Measurements from ENCODE around the gene ERBB4. TPM values are rescaled to one million over a fixed set of nuclear protein-coding genes. Genes with fewer than 3 reads are reported as not detected.

Gene ERBB4
- total RNA-seq, 1 donor from 2014 or later = 1.8 TPM

GRCh38 chr2:211516537-211516936 is 1022.1 kb downstream of the ERBB4 start:
- no peaks in the 10 kb centered on the region for H3K27me3 Mint-ChIP-seq (ENCODE audit: unreplicated experiment)
- no peak overlapping the region for H3K4me3 Mint-ChIP-seq (ENCODE audit: unreplicated experiment)
- TF ChIP-seq CTCF (IDR thresholded peaks at IDR 0.05; ENCODE audit: partially characterized antibody, unreplicated experiment) = no peak
- H3K36me3 Mint-ChIP-seq (ENCODE audit: unreplicated experiment) = no peaks in the 10 kb centered on the region
- no peak for DNase-seq
- H3K9me3 Mint-ChIP-seq (ENCODE audit: unreplicated experiment) = no peaks in the 10 kb centered on the region
- no peak overlapping the region for H3K27ac Mint-ChIP-seq (ENCODE audit: unreplicated experiment)
- H3K4me1 Mint-ChIP-seq (ENCODE audit: low read depth, unreplicated experiment) = no peaks in the 10 kb centered on the region

- Mint-ChIP-seq H3K4me3 (ENCODE audit: unreplicated experiment) (no peak overlapping the region), H3K36me3 (ENCODE audit: unreplicated experiment) (no peaks in the 10 kb centered on the region)
These were observed 1024.6 kb downstream of the ERBB4 start for GRCh38 chr2:211514049-211514448.

GRCh38 chr2:211513446-211513845 is 1025.2 kb downstream of the ERBB4 start:
- DNase-seq = no peak
- H3K4me1 Mint-ChIP-seq (ENCODE audit: low read depth, unreplicated experiment) = no peaks in the 10 kb centered on the region
- H3K27me3 Mint-ChIP-seq (ENCODE audit: unreplicated experiment) = no peaks in the 10 kb centered on the region
- TF ChIP-seq CTCF (IDR thresholded peaks at IDR 0.05; ENCODE audit: partially characterized antibody, unreplicated experiment) = no peak
- H3K36me3 Mint-ChIP-seq (ENCODE audit: unreplicated experiment) = no peaks in the 10 kb centered on the region
- H3K27ac Mint-ChIP-seq (ENCODE audit: unreplicated experiment) = no peak overlapping the region
- no peak overlapping the region for H3K4me3 Mint-ChIP-seq (ENCODE audit: unreplicated experiment)
- H3K9me3 Mint-ChIP-seq (ENCODE audit: unreplicated experiment) = no peaks in the 10 kb centered on the region

More at GRCh38 chr2:211514049-211514448, 1024.6 kb downstream of the ERBB4 start:
- H3K4me1 Mint-ChIP-seq (ENCODE audit: low read depth, unreplicated experiment) = no peaks in the 10 kb centered on the region
- no peak for DNase-seq
- no peak overlapping the region for H3K27ac Mint-ChIP-seq (ENCODE audit: unreplicated experiment)
- H3K9me3 Mint-ChIP-seq (ENCODE audit: unreplicated experiment) = no peaks in the 10 kb centered on the region
- no peak for TF ChIP-seq CTCF (IDR thresholded peaks at IDR 0.05; ENCODE audit: partially characterized antibody, unreplicated experiment)
- H3K27me3 Mint-ChIP-seq (ENCODE audit: unreplicated experiment) = no peaks in the 10 kb centered on the region

DNA sequence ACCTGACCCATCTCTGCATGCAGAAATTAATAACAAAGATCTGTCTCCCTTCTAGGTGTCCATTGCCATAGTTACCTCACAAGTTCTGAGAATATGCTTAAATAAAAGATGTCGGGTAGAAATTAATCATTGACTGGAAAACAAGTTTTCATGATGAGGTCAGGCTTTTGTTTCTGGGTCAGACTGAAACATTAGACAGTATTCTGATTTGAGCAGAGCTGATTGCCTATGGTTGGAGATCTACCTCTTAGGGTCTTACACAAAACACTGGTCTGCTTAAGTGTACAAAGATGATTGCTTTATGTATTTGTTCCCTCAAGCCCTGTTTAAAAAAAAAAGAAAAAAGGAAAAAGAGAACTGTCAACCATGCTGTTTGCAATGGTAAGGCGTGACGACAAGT is 1025.8 kb downstream of the ERBB4 start:
- Mint-ChIP-seq H3K27me3 (ENCODE audit: unreplicated experiment) (no peaks in the 10 kb centered on the region), H3K9me3 (ENCODE audit: unreplicated experiment) (no peaks in the 10 kb centered on the region), H3K4me1 (ENCODE audit: low read depth, unreplicated experiment) (no peaks in the 10 kb centered on the region), H3K36me3 (ENCODE audit: unreplicated experiment) (no peaks in the 10 kb centered on the region), H3K27ac (ENCODE audit: unreplicated experiment) (no peak overlapping the region), H3K4me3 (ENCODE audit: unreplicated experiment) (no peak overlapping the region)
- DNase-seq = no peak
- no peak for TF ChIP-seq CTCF (IDR thresholded peaks at IDR 0.05; ENCODE audit: partially characterized antibody, unreplicated experiment)

GRCh38 chr2:211503856-211504255 is 1034.7 kb downstream of the ERBB4 start:
- peaks cover 4% of the 10 kb centered on the region for H3K36me3 Mint-ChIP-seq (ENCODE audit: unreplicated experiment)
- peak; percentile 42 for TF ChIP-seq CTCF (IDR thresholded peaks at IDR 0.05; ENCODE audit: partially characterized antibody, unreplicated experiment)
- DNase-seq = no peak
- no peaks in the 10 kb centered on the region for H3K27me3 Mint-ChIP-seq (ENCODE audit: unreplicated experiment)
- H3K9me3 Mint-ChIP-seq (ENCODE audit: unreplicated experiment) = peaks cover 5% of the 10 kb centered on the region
- no peak overlapping the region for H3K4me3 Mint-ChIP-seq (ENCODE audit: unreplicated experiment)
- no peak overlapping the region for H3K27ac Mint-ChIP-seq (ENCODE audit: unreplicated experiment)
- H3K4me1 Mint-ChIP-seq (ENCODE audit: low read depth, unreplicated experiment) = no peaks in the 10 kb centered on the region
